Endothelial cell of umbilical vein (primary cell): ENCODE data around the gene NPTN.

Experiments used
- EZH2 ChIP-seq: IDR thresholded peaks from 2 replicates; pipeline ENCODE4 v1.6.1; 2012; ENCODE audit warnings: borderline replicate concordance, low read depth, mild to moderate bottlenecking, moderate library complexity, low read length, inconsistent platforms; ENCODE audit not compliant: severe bottlenecking
- FOS ChIP-seq: IDR thresholded peaks from 2 replicates; pipeline ENCODE4 v1.6.1; 2011; ENCODE audit warnings: mild to moderate bottlenecking, low read length, moderate library complexity, borderline replicate concordance; ENCODE audit not compliant: insufficient read depth
- POLR2A ChIP-seq: IDR thresholded peaks from 2 replicates; pipeline ENCODE4 v1.6.1; 2012; ENCODE audit warnings: low read depth, mild to moderate bottlenecking, control low read depth, low read length
- POLR2AphosphoS5 ChIP-seq: IDR thresholded peaks from 2 replicates; pipeline ENCODE4 v1.6.1; 2012; ENCODE audit warnings: low read depth, mild to moderate bottlenecking, control low read depth, low read length, moderate library complexity; ENCODE audit not compliant: insufficient read depth
- TF ChIP-seq, protein P1 (sequence below), 2 donors: IDR thresholded peaks; 1 replicate in 1 of 2; 2 replicates in 1 of 2; pipeline ENCODE4 v1.5.1; 2011; ENCODE audit warnings: low read length in 2 of 2, mild to moderate bottlenecking in 2 of 2, moderate library complexity in 2 of 2, control low read depth in 1 of 2, inconsistent platforms in 1 of 2, low read depth in 1 of 2; ENCODE audit not compliant: insufficient read depth in 1 of 2; ENCODE audit errors: extremely low read depth in 1 of 2

DNA sequence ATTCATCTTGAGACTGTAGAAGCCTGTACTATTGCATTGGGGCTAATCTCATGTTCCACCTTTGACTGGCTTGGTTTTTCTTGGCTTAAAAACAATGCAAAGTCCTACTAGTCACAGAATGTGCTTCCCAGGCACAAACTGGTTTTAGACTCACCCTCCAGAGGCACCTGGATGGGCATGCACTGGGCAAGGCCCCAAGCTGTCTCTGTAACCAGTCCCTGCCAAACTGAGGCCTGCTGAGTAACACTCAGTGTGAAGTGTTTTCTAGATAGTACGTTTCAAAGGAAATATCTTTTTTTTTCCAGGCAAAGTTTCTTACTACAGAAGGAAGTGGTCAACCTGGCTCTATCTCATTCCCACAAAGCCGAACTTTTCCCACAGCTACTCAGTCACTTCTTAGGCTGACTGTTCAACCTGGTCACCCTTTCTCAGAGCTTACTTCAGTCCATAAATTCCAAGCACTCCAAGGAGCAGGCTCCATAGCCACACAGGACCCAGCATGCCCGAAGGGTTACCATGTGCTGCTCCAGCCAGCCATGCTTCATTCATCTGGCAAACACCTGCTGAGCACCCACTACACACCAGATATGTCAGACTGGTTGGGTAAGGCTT is 57.4 kb downstream of the NPTN start:
- TF ChIP-seq, protein P1, sequence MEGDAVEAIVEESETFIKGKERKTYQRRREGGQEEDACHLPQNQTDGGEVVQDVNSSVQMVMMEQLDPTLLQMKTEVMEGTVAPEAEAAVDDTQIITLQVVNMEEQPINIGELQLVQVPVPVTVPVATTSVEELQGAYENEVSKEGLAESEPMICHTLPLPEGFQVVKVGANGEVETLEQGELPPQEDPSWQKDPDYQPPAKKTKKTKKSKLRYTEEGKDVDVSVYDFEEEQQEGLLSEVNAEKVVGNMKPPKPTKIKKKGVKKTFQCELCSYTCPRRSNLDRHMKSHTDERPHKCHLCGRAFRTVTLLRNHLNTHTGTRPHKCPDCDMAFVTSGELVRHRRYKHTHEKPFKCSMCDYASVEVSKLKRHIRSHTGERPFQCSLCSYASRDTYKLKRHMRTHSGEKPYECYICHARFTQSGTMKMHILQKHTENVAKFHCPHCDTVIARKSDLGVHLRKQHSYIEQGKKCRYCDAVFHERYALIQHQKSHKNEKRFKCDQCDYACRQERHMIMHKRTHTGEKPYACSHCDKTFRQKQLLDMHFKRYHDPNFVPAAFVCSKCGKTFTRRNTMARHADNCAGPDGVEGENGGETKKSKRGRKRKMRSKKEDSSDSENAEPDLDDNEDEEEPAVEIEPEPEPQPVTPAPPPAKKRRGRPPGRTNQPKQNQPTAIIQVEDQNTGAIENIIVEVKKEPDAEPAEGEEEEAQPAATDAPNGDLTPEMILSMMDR (IDR thresholded peaks at IDR 0.05; ENCODE audit: extremely low read depth in 1 of 2, insufficient read depth in 1 of 2, low read depth in 1 of 2, low read length in 2 of 2) = no peak
- TF ChIP-seq POLR2AphosphoS5 (no peak), FOS (no peak), POLR2A (no peak), EZH2 (no peak)
